Stimulated activated CD4-positive, alpha-beta T cell treated with anti-CD3 and anti-CD28 coated beads, Interleukin-15, amount 100 ng/mL, for 24 hours (primary cell): ENCODE measurements around the gene CFB.
"Not testable (repeated sequence)": the region's sequence is repeated elsewhere in the genome, so short reads cannot be mapped to it uniquely, and the experiment has no call there.

Experiments used
- DNase-seq: peaks from one replicate; pipeline ENCODE4 v3.0.0-alpha.2; 2020

CFB gene

DNA sequence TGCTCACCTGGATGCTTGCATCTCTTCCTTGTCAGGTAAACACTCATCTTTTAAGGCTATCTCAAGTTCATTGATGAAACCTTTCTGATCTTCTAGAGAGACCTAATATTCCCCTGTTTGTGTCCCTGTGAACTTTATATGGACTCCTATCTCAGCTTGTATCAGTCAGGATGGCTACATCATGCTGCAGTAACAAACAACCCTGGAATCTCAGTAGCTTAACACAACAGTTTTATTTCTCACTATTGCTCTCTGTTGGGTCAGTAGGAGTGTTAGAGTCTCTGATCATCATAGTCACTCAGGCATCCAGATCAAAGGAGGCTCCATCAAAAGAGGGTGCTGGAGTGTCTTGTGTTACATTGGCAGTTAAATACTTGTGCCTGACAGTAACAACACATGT is 30.5 kb upstream of the CFB start:
- DNase-seq, result no peak

DNA sequence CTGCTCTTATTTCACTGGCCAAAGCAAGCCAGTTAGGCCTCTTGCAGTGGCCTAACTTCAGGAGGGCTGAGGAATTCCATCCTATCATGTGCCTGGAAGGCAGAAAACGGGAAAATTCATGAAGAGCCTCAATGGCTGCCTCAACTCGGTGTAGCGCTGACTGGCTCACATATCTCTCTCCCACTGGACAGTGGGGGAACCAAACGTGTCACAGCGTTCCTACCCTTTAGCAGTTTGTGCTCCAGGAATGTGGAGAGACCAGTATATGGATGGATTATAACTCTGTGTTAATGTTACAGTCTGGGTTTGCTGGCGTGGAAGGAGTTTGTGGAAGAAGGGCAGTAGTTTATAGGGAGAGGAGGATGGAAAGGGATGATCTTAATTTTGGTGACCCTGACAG is 30.1 kb upstream of the CFB start:
- DNase-seq, result no peak

DNA sequence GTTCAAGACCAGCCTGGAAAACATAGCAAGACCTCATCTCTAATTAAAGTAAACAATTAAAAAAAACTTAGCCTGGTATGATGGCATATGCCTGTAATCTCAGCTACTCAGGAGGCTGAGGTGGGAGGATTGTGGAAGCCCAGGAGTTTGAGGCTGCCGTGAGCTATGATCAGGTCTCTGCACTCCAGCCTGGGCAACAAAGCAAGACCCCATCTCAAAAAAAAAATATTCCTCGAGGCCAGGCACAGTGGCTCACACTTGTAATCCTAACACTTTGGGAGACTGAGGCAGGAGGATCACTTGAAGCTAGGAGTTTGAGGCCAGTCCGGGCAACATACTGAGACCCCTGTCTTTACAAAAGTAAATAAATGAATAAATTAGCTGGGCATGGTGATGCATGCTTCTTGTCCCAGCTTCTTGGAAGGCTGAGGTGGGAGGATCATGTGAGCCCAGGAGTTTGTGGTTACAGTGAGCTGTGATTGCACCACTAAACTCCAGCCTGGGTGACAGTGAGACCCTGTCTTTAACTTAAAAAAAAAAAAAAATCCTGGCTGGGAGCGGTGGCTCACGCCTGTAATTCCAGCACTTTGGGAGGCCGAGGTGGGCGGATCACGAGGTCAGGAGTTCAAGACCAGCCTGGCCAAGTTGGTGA is 27.7 kb upstream of the CFB start:
- no peak for DNase-seq

DNA sequence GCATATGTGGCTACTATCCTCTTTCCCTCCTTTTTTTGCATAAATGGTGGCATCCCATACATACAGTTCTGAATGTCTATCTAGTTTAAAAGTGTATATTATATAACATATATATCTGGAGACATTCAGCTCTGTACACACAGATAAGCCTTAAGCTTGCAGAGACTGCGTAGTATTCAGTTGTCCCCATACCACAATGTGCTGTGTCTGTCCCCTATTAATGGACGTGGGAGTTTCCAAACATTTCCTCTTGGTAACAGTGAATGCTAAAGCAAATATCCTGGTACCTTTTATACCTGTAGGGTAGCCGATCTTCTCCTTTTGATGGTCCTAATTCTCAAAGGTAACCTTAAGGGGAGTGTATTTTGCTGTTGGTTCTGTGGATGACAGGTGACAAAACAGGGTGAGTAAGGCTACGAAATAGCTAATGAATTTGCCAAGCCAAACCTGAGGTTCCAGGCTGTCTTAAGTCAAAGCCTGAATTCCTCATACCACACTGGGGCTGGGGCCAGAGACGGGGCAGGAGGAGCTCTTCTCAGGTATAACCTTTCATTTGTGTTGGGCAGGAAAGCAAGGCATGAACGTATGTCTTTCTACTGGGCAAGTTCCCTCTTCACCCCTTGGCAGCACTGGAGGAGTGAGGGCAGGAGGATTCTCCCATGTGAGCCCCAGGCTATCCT is 26.1 kb upstream of the CFB start:
- no peak for DNase-seq

DNA sequence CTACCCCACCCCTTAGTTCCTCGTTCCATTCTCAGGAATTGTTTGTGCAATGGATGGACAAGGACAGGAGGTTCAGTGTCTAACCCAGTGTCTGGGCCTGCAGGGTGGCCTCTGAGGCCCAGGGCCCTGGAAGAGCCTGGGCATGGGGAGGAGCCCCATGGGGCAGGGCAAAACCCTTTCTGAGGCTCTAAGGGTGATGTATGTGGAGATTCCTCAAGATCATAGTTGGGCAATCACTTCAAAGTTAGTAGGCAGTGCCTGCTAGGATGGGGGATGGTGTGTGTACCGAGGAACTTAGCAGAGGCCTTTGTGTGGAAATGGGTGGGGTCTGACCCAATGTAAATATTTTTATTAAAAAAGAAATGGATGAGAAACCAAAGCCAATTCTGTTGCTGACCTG is 25.1 kb upstream of the CFB start:
- no peak for DNase-seq

DNA sequence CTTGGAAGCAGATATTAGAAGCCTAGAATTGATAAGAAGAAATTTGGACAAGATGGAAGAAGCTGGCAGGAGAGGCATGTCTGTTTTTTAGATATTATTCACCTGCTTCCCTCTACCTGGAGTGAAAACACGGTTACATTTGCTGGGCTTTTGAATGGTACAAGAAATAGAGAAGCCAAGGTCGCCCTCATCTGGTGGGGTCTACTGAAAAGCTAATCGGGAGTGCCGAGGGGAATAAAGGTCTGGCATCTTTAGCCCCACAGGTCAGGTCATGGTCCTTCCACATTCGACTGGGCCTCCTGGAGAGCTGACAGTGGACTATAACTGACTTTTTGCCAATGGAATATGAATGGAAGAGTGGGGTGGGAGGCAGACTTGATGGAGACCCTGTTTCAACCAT is 23.0 kb upstream of the CFB start:
- peak; percentile 35 for DNase-seq

DNA sequence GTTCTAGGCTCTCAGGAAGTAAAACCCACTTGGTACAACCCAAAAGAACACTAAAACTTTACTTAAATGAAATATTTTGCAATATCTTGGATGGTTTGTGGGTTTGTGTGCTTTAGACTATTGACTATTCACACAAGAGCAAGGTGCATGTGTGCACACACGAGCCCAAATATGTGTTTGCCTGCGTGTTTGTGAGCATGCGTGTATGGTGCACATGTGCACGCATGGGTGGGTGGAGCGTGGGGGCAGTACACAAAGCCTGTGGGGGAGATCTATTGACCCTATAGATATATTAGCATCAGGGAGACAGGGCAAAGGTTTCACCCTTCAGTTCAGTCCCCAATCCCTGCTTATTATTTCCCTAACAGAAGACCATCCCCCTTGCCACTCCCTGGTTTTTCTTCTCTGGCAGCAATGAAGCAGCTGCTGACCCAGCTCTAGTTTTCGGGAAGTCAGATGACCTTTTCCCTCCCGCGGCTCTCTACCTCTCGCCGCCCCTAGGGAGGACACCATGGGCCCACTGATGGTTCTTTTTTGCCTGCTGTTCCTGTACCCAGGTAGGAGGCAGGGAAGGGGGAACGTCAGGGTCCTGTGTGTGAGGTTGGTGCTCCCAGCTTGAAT is 18.5 kb upstream of the CFB start, which contains the start of gene C2:
Gene C2, plus strand, starts transcription at position 476 of the 621 bp plus-strand sequence. Its CDS starts 36 bp downstream, at position 512.
- DNase-seq, result no peak

DNA sequence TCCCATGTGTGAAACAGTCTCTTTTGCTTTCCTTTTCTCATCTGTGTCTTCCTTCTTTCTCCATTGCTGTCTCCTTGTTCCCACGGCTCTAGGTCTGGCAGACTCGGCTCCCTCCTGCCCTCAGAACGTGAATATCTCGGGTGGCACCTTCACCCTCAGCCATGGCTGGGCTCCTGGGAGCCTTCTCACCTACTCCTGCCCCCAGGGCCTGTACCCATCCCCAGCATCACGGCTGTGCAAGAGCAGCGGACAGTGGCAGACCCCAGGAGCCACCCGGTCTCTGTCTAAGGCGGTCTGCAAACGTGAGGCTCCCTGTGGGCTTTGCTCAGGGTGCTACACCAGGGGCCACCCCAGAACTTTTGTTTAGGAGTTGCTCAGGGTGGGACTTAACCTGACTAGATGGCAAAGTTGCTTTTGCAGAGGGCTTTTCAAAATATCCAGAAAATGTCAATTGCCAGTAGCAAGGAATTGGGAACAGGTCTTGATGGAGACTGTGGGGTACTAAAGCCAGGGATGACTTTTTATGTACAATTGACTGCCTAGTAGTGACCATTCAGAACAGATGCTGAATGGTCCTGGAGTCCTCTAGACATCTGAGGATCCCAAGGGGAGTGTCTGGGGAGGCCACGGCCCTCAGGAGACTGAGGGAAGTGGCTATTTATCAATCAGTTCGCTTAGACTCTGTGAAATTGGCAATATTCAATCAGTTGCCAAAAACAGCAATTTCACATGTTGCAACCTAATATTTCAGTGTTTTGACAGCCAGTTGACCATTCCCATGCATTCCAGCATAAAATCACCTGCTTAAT is 17.8 kb upstream of the CFB start:
- DNase-seq, result no peak

DNA sequence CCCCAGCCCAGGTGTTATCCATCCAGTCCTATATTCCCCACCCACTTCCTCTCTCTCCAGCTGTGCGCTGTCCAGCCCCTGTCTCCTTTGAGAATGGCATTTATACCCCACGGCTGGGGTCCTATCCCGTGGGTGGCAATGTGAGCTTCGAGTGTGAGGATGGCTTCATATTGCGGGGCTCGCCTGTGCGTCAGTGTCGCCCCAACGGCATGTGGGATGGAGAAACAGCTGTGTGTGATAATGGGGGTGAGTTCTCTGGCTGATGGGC is 17.3 kb upstream of the CFB start:
- no peak for DNase-seq

DNA sequence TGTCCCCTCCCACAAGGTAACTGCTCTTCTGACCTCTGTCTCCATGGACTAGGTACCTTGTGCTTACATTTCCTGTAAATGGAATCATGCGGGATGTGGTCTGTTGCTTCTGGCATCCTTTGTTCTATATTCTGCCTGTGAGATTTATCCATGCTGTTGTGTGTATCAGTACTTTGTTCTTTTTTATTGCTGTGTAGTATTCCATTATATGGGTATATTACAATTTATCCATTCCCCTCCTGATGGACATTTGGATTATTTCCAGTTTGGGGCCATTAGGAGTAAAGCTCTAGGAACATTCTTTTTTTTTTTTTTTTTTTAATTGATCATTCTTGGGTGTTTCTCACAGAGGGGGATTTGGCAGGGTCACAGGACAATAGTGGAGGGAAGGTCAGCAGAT is 14.9 kb upstream of the CFB start:
- no peak for DNase-seq

DNA sequence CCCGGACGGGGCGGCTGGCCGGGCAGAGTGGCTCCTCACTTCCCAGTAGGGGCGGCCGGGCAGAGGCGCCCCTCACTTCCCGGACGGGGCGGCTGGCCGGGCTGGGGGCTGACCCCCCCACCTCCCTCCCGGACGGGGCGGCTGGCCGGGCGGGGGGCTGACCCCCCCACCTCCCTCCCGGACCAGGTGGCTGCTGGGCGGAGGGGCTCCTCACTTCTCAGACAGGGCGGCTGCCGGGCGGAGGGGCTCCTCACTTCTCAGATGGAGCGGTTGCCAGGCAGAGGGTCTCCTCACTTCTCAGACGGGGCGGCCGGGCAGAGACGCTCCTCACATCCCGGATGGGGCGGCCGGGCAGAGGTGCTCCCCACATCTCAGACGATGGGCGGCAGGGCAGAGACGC is 13.8 kb upstream of the CFB start:
- DNase-seq, result not testable (repeated sequence)

DNA sequence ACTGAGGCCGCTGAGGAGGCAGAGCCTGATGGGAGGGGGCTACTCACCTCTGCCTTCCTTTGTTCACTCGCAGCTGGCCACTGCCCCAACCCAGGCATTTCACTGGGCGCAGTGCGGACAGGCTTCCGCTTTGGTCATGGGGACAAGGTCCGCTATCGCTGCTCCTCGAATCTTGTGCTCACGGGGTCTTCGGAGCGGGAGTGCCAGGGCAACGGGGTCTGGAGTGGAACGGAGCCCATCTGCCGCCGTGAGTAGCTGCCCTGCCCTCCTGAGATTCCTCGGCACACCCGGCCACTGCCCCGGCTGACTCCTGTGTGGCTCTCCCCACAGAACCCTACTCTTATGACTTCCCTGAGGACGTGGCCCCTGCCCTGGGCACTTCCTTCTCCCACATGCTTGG is 12.4 kb upstream of the CFB start:
- no peak for DNase-seq

DNA sequence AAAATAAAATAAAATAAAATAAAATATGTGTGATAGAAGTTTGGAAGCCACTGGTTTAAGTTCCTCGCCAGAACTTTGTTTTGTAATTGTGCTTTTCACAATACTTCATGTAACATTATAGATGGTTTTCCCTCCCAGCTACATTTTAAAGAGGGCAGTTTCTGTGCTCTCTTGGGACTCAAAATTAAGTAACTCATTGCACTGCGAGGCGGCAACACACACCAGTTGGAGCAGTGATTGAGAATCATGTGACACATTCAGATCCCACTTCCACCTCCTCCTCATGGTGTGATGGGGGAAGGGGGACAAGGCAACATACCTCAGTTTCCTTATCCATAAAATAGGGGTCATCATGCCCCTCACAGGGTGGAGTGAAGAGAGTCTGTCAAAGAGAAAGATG is 10.9 kb upstream of the CFB start:
- no peak for DNase-seq

DNA sequence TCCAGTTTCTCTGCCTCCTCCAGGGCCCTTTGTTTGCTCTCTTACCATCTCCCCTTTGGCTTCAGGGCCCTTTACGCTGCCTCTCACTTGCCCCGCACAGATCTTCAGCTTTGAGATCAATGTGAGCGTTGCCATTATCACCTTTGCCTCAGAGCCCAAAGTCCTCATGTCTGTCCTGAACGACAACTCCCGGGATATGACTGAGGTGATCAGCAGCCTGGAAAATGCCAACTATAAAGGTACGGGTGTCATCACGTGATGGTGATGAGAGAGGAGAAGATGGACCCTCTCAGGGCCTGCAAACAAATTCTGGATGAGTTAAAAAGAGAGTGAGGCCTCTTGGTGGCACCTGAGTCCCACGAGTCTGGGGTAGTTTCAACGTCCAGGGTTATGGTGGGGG is 10.1 kb upstream of the CFB start:
- DNase-seq, result no peak

DNA sequence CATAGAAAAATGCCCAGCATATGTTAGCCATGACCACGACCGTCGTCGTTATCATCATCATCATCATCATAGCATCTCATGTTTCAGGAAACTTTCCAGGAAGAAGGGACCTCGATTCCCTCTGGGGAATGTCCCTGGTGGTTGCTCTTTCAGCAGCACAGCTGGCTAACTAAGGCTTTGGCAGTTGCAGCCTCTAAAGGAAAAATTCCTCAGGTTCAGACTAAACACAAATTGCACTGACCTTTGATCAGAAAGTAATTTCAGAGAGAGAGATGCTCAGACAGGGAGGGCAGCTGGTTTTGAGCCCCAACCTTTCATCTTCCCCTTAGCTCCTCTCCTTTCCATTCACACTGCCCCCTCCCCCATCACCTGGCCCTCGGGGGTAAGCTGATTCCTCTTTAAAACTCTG is 5.6 kb upstream of the CFB start:
- DNase-seq, result no peak

DNA sequence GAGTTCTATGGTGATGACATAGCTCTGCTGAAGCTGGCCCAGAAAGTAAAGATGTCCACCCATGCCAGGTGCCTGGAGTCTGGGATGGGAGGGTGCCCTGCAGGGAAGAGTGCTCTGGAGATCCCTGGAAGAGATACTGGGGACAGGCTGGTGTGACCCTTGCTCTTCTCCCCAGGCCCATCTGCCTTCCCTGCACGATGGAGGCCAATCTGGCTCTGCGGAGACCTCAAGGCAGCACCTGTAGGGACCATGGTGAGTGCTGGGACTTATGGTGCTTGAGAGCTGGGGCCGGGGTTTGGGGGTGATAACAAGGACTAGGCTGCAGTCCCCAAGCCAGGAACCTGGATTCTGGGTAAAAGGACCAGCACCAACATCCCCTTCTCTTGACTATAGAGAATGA is 2.2 kb upstream of the CFB start:
- no peak for DNase-seq

DNA sequence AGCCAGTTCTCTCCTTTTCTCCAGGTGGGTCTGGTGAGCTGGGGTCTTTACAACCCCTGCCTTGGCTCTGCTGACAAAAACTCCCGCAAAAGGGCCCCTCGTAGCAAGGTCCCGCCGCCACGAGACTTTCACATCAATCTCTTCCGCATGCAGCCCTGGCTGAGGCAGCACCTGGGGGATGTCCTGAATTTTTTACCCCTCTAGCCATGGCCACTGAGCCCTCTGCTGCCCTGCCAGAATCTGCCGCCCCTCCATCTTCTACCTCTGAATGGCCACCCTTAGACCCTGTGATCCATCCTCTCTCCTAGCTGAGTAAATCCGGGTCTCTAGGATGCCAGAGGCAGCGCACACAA is 765 bp upstream of the CFB start:
- no peak for DNase-seq

DNA sequence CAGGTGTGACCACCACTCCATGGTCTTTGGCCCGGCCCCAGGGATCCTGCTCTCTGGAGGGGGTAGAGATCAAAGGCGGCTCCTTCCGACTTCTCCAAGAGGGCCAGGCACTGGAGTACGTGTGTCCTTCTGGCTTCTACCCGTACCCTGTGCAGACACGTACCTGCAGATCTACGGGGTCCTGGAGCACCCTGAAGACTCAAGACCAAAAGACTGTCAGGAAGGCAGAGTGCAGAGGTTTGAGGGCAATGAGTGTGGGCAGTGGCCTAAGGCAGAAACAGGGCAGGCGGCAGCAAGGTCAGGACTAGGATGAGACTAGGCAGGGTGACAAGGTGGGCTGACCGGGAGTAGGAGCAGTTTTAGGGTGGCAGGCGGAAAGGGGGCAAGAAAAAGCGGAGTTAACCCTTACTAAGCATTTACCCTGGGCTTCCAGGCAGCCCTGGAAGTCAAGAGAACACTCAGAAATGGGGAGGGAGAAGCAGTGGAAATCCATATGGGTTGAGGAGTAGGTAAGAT is 533 bp downstream of the CFB start:
- DNase-seq, result no peak

DNA sequence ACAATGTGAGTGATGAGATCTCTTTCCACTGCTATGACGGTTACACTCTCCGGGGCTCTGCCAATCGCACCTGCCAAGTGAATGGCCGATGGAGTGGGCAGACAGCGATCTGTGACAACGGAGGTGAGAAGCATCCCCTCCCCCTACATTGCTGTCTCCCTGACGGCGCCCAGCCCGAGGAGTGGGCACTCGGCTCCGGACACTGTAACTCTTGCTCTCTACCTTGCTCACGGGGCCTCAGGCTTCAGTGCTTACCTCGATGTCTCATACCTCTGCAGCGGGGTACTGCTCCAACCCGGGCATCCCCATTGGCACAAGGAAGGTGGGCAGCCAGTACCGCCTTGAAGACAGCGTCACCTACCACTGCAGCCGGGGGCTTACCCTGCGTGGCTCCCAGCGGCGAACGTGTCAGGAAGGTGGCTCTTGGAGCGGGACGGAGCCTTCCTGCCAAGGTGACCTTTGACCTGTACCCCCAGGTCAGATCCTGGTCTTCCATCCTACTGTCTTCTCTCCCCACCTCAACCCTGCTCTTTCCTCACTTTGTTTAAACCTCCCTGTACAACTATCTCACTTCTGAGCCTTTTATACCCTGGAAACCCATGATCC is 1.3 kb downstream of the CFB start:
- no peak for DNase-seq

DNA sequence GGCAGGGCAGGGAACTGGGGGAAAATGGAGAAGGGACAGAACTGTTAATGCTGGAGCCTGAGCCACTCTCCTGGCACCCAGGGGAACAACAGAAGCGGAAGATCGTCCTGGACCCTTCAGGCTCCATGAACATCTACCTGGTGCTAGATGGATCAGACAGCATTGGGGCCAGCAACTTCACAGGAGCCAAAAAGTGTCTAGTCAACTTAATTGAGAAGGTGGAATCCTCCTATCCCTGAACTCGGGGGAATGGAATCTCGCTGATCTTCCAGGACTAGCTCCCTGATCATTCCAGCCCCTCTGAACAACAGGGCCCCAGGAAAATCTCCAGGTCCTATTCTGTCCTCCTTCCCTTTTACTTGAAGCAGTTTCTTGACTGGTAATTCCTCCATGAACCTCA is 2.0 kb downstream of the CFB start:
- DNase-seq, result no peak

DNA sequence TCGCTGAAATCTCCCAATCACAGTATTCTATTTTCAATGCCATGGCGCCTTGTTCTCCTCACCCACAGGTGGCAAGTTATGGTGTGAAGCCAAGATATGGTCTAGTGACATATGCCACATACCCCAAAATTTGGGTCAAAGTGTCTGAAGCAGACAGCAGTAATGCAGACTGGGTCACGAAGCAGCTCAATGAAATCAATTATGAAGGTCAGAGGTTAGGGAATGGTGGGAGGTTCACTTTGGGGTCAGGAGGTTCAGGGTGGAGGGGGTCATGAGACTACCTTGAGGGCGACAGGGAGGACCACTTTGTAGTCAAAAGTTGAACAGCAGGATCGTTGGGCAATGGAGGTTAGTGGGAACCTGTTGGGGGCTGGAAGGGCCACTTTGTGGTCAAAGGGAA is 2.4 kb downstream of the CFB start:
- DNase-seq, result no peak

DNA sequence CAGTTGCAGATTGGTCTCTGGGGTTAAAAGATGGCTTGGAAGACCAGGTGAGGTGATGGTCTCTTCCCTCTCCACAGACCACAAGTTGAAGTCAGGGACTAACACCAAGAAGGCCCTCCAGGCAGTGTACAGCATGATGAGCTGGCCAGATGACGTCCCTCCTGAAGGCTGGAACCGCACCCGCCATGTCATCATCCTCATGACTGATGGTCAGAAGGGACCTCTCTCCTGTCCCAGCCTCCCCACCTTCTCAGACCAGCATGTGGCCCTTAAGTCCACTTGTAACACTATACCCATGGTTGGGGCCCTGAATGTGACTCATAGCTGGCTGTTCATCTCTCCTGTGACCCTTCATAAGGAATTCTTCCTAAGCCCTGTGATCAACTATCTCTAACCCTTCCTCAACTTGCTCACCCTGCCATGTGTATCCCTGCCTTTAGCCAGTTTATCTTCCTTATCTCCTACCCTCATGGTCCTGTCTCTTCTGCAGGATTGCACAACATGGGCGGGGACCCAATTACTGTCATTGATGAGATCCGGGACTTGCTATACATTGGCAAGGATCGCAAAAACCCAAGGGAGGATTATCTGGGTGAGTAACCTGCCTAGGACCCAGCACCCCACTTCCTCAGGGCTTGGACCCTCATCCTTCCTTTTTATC is 3.0 kb downstream of the CFB start:
- DNase-seq, result no peak
